RWPE2 (cell line): ENCODE results near the gene RABIF.

ENCODE experiments used
- ATAC-seq: fragments of 200-7000 bp; cut with Tn5 transposase; 3 replicates; pipeline ENCODE4 v1.9.1; 2021; ENCODE audit warnings: low read depth
- DNase-seq: peaks from one replicate; pipeline ENCODE4 v3.0.0-alpha.2; 2020; ENCODE audit warnings: low spot score
- H3K27ac ChIP-seq: fragments of 450-650 bp; 2 replicates; pipeline ENCODE4 v1.5.1; 2017; ENCODE audit warnings: mild to moderate bottlenecking; ENCODE audit not compliant: poor library complexity, severe bottlenecking
- H3K27me3 ChIP-seq: fragments of 250-450 bp; sonication (Bioruptor Pico); 2 replicates; pipeline ENCODE4 v1.5.1; 2021; ENCODE audit warnings: mild to moderate bottlenecking, moderate library complexity; ENCODE audit not compliant: insufficient read depth, poor library complexity, severe bottlenecking
- H3K36me3 ChIP-seq: fragments of 250-450 bp; sonication (Bioruptor Pico); 2 replicates; pipeline ENCODE4 v1.5.1; 2020; ENCODE audit warnings: low read depth, mild to moderate bottlenecking, moderate library complexity
- H3K4me1 ChIP-seq: fragments of 250-450 bp; sonication (Bioruptor Pico); 2 replicates; pipeline ENCODE4 v1.5.1; 2021; ENCODE audit warnings: mild to moderate bottlenecking, moderate library complexity; ENCODE audit not compliant: insufficient read depth, poor library complexity, severe bottlenecking
- H3K4me3 ChIP-seq: fragments of 250-450 bp; sonication (Bioruptor Pico); 2 replicates; pipeline ENCODE4 v1.5.1; 2021; ENCODE audit warnings: mild to moderate bottlenecking, moderate library complexity; ENCODE audit not compliant: severe bottlenecking
- H3K9me3 ChIP-seq: fragments of 250-450 bp; sonication (Bioruptor Pico); 2 replicates; pipeline ENCODE4 v1.5.1; 2021; ENCODE audit warnings: mild to moderate bottlenecking, moderate library complexity; ENCODE audit not compliant: severe bottlenecking
- TF ChIP-seq, protein P1 (sequence below): fragments of 450-650 bp; IDR thresholded peaks from one replicate; pipeline ENCODE4 v1.5.1; 2017; ENCODE audit warnings: mild to moderate bottlenecking, moderate library complexity; ENCODE audit not compliant: poor library complexity, severe bottlenecking

RABIF gene

GRCh38 chr1:202901555-202901954, 12.6 kb upstream of the RABIF start:
- Histone ChIP-seq H3K27me3 (no peaks in the 10 kb centered on the region), H3K4me1 (no peaks in the 10 kb centered on the region), H3K9me3 (no peaks in the 10 kb centered on the region), H3K4me3 (no peak overlapping the region), H3K27ac (no peak overlapping the region), H3K36me3 (peaks cover 58% of the 10 kb centered on the region)
- ATAC-seq (no peak), DNase-seq (no peak)
- TF ChIP-seq, protein P1, sequence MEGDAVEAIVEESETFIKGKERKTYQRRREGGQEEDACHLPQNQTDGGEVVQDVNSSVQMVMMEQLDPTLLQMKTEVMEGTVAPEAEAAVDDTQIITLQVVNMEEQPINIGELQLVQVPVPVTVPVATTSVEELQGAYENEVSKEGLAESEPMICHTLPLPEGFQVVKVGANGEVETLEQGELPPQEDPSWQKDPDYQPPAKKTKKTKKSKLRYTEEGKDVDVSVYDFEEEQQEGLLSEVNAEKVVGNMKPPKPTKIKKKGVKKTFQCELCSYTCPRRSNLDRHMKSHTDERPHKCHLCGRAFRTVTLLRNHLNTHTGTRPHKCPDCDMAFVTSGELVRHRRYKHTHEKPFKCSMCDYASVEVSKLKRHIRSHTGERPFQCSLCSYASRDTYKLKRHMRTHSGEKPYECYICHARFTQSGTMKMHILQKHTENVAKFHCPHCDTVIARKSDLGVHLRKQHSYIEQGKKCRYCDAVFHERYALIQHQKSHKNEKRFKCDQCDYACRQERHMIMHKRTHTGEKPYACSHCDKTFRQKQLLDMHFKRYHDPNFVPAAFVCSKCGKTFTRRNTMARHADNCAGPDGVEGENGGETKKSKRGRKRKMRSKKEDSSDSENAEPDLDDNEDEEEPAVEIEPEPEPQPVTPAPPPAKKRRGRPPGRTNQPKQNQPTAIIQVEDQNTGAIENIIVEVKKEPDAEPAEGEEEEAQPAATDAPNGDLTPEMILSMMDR, result no peak

GRCh38 chr1:202892501-202892900, 3.6 kb upstream of the RABIF start:
- no peak for DNase-seq
- Histone ChIP-seq H3K36me3 (peaks cover 54% of the 10 kb centered on the region), H3K9me3 (no peaks in the 10 kb centered on the region), H3K4me3 (no peak overlapping the region), H3K27ac (no peak overlapping the region), H3K27me3 (no peaks in the 10 kb centered on the region), H3K4me1 (peaks cover 7% of the 10 kb centered on the region)
- TF ChIP-seq, protein P1, result no peak
- no peak for ATAC-seq

DNA sequence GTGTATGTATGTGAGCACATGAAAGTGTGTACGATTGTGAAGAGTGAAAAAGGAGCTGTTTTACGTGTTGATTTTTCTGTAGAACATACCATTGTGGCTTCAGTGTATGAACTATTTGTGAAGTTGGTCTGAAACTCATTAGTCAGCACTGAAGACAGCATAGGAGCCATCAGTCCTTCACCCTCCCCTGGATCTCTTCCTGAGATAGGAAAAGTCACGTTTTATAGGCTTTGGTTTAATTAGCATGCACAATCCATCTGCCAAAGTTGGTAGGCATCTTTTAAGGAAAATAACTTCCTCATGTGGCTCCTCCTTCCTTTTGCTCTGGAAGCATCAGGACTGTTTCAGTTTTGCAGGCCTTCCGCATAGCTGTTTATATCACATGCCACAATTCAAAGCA, 1.4 kb upstream of the RABIF start:
- no peaks in the 10 kb centered on the region for H3K27me3 ChIP-seq
- H3K9me3 ChIP-seq, result no peaks in the 10 kb centered on the region
- H3K36me3 ChIP-seq, result peaks cover 36% of the 10 kb centered on the region
- no peak overlapping the region for H3K4me3 ChIP-seq
- no peak overlapping the region for H3K27ac ChIP-seq
- H3K4me1 ChIP-seq, result peaks cover 7% of the 10 kb centered on the region
- DNase-seq, result no peak
- ATAC-seq, result no peak
- TF ChIP-seq, protein P1, result no peak

GRCh38 chr1:202888221-202888530, 773 bp downstream of the RABIF start:
- no peak for DNase-seq
- no peak; the same call in 2 of the 3 replicates for ATAC-seq
- H3K9me3 ChIP-seq, result no peaks in the 10 kb centered on the region
- H3K36me3 ChIP-seq, result peaks cover 19% of the 10 kb centered on the region
- peaks cover 7% of the 10 kb centered on the region for H3K4me1 ChIP-seq
- TF ChIP-seq, protein P1, result no peak
- H3K4me3 ChIP-seq, result peak overlapping the region; percentile 90
- no peaks in the 10 kb centered on the region for H3K27me3 ChIP-seq
- H3K27ac ChIP-seq, result peak overlapping the region; percentile 73

DNA sequence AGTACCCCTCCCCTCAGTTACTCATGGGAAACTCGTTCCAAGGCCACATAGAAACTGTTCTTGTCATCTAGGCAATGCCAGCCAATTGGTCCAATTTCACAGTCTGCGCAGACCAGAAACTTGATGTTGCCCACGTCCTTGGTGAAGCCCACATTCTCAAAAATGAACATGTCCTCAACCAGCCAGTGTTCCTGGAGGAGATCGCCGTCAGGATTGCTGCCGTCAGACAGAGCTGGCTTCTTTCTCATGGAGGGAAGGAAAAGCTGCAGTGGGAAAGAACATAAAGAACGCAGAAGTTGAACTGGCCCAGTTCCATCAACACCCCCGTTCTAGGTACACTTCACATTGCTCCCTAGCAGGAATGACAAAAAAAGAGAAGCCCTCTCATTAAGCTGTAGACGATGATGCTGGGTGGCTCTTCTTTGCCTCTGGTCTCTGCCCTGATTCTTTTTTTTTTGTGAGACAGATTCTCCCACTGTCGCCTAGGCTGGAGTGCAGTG, 7.9 kb downstream of the RABIF start:
- DNase-seq (no peak), ATAC-seq (no peak)
- H3K4me1 ChIP-seq, result no peaks in the 10 kb centered on the region
- H3K27me3 ChIP-seq, result no peaks in the 10 kb centered on the region
- no peak overlapping the region for H3K4me3 ChIP-seq
- H3K27ac ChIP-seq, result no peak overlapping the region
- H3K9me3 ChIP-seq, result no peaks in the 10 kb centered on the region
- TF ChIP-seq, protein P1, result no peak
- H3K36me3 ChIP-seq, result peaks cover 19% of the 10 kb centered on the region
